Testis (tissue), 3 donors: ENCODE results near the gene EGR4. TPM values are rescaled to one million over a fixed set of nuclear protein-coding genes. Genes with fewer than 3 reads are reported as not detected.

Source experiments
- DNase-seq: peaks from one replicate; pipeline ENCODE4 v3.0.0-alpha.2; 2019
- H3K27ac ChIP-seq, 2 donors: fragments of 200-600 bp; sonication (generic); one replicate each; pipeline ENCODE4 v1.5.1; 2019
- H3K27me3 ChIP-seq: fragments of 200-600 bp; sonication (generic); one replicate; pipeline ENCODE4 v1.5.1; 2019
- H3K36me3 ChIP-seq: fragments of 200-600 bp; sonication (generic); one replicate; pipeline ENCODE4 v1.5.1; 2017; ENCODE audit warnings: low read depth; ENCODE audit errors: missing control alignments
- H3K4me1 ChIP-seq: fragments of 200-600 bp; sonication (generic); one replicate; pipeline ENCODE4 v1.5.1; 2019
- H3K4me3 ChIP-seq, 2 donors: fragments of 200-600 bp; sonication (generic); one replicate each; pipeline ENCODE4 v1.5.1; 2017 to 2019
- H3K9me3 ChIP-seq: fragments of 200-600 bp; sonication (generic); one replicate; pipeline ENCODE4 v1.5.1; 2017
- CTCF ChIP-seq, 3 experiments: fragments of 450-650 bp in 2 of 3; fragments of 200-600 bp in 1 of 3; sonication (generic) in 1 of 3; IDR thresholded peaks; one replicate each; pipeline ENCODE4 v1.5.1; 2016 to 2019; ENCODE audit warnings: antibody characterized with exemption in 3 of 3, mild to moderate bottlenecking in 2 of 3, moderate library complexity in 1 of 3
- POLR2A ChIP-seq: fragments of 450-650 bp; IDR thresholded peaks from one replicate; pipeline ENCODE4 v1.6.1; 2017; ENCODE audit warnings: antibody characterized with exemption, mild to moderate bottlenecking, moderate library complexity
- WGBS, 2 donors: methylation state at CpG; one replicate each; pipeline ENCODE4 v1.1.5; 2018; 5-methylcytosine and 5-hydroxymethylcytosine counted together
- intact Hi-C: fragments of 100-400 bp; cut with DNase I; formaldehyde crosslinking; loops from one replicate; pipeline ENCODE4 v1.15.1; 2023; ENCODE audit warnings: low total_unique reads
- polyA plus RNA-seq: library from polyadenylated mRNA; stranded (reverse); fragments of 350-450 nt; fragmentation: Illumina TruSeq; extraction: RNeasy Lipid Tissue Mini Kit (QIAGEN cat#74804); gene quantifications from one replicate; pipeline ENCODE4 v1.2.3, GENCODE V29; 2014; ENCODE audit warnings: low read depth, low replicate concordance; ENCODE audit not compliant: insufficient read depth
- total RNA-seq, 2 donors: library from RNA; depleted of rRNA; stranded (reverse); fragments of >200 nt; gene quantifications; one replicate each; pipeline ENCODE4 v1.2.3, GENCODE V29; 2016

Gene EGR4
- total and polyA plus RNA-seq, 3 donors from 2014 or later, result 4.6 to 14.9 (median 12.5) TPM

- Histone ChIP-seq H3K9me3 (no peaks in the 10 kb centered on the region), H3K4me3 (no peak overlapping the region), H3K27ac (no peak overlapping the region), H3K27me3 (no peaks in the 10 kb centered on the region), H3K36me3 (no peaks in the 10 kb centered on the region), H3K4me1 (no peaks in the 10 kb centered on the region)
- WGBS, 2 donors, result 78 to 81% methylated on average over 2 of the region's 2 CpGs
- no peak for DNase-seq
- intact Hi-C loops, result no loop called here
- TF ChIP-seq POLR2A, result no peak
- TF ChIP-seq CTCF (IDR thresholded peaks at IDR 0.05), result no peak
Measured at GRCh38 chr2:73334045-73334444, 40.7 kb upstream of the EGR4 start.

- Histone ChIP-seq H3K36me3 (no peaks in the 10 kb centered on the region), H3K27me3 (no peaks in the 10 kb centered on the region), H3K4me1 (no peaks in the 10 kb centered on the region), H3K4me3 (no peak overlapping the region), H3K9me3 (no peaks in the 10 kb centered on the region), H3K27ac (no peak overlapping the region)
- no peak for TF ChIP-seq POLR2A
- TF ChIP-seq CTCF (IDR thresholded peaks at IDR 0.05), result no peak
- DNase-seq, result no peak
- intact Hi-C loops, result no loop called here
Measured at GRCh38 chr2:73333564-73333963, 40.2 kb upstream of the EGR4 start.

GRCh38 chr2:73324126-73324725 lies 30.9 kb upstream of the EGR4 start:
- WGBS, 2 donors, result 62 to 71% methylated on average over 13 of the region's 13 CpGs
- intact Hi-C loops, result no loop called here

GRCh38 chr2:73323551-73323950 lies 30.2 kb upstream of the EGR4 start:
- no peaks in the 10 kb centered on the region for H3K36me3 ChIP-seq
- H3K9me3 ChIP-seq, result no peaks in the 10 kb centered on the region
- 58 to 74% methylated on average over 5 of the region's 5 CpGs for WGBS, 2 donors
- no peak overlapping the region for H3K27ac ChIP-seq
- no peaks in the 10 kb centered on the region for H3K27me3 ChIP-seq
- intact Hi-C loops, result no loop called here
- no peak for DNase-seq
- no peak overlapping the region for H3K4me3 ChIP-seq
- TF ChIP-seq CTCF (IDR thresholded peaks at IDR 0.05) (no peak), POLR2A (no peak)
- no peaks in the 10 kb centered on the region for H3K4me1 ChIP-seq

More at GRCh38 chr2:73324126-73324725, 30.9 kb upstream of the EGR4 start:
- H3K9me3 ChIP-seq, result no peaks in the 10 kb centered on the region
- no peak overlapping the region for H3K4me3 ChIP-seq
- H3K36me3 ChIP-seq, result no peaks in the 10 kb centered on the region
- H3K27me3 ChIP-seq, result no peaks in the 10 kb centered on the region
- no peak for TF ChIP-seq CTCF (IDR thresholded peaks at IDR 0.05)
- TF ChIP-seq POLR2A, result no peak
- H3K27ac ChIP-seq, result no peak overlapping the region
- DNase-seq, result no peak
- H3K4me1 ChIP-seq, result no peaks in the 10 kb centered on the region

GRCh38 chr2:73314441-73314840 lies 21.1 kb upstream of the EGR4 start:
- 76 to 100% methylated on average over 2 of the region's 2 CpGs for WGBS, 2 donors
- Histone ChIP-seq H3K4me1 (no peaks in the 10 kb centered on the region), H3K27me3 (no peaks in the 10 kb centered on the region), H3K27ac (no peak overlapping the region), H3K9me3 (no peaks in the 10 kb centered on the region), H3K36me3 (no peaks in the 10 kb centered on the region), H3K4me3 (no peak overlapping the region)
- no peak for DNase-seq
- intact Hi-C loops, result no loop called here
- TF ChIP-seq CTCF (IDR thresholded peaks at IDR 0.05) (no peak), POLR2A (no peak)
